HEK293 (cell line): ENCODE results near the gene LETM1.

Experiments used
- CTCF ChIA-PET: fragments of 350-600 bp; formaldehyde crosslinking; extraction: SDS; loops from one replicate; lab custom pipeline; 2021; ENCODE audit warnings: antibody characterized with exemption; lab: Yijun Ruan, JAX
- POLR2A ChIA-PET: fragments of 300-600 bp; formaldehyde crosslinking; extraction: SDS; loops from one replicate; lab custom pipeline; 2020; ENCODE audit warnings: antibody characterized with exemption, inconsistent platforms; lab: Yijun Ruan, JAX
- H3K27ac ChIP-seq: fragments of 200-500 bp; sonication (Bioruptor generic); 2 replicates; pipeline ENCODE4 v1.5.1; 2014; ENCODE audit warnings: low read depth, low read length, control low read depth, inconsistent platforms; ENCODE audit errors: extremely low read depth
- H3K36me3 ChIP-seq, 2 experiments: fragments of 200-500 bp in 1 of 2; sonication (Bioruptor generic) in 1 of 2; 1 replicate in 1 of 2; 2 replicates in 1 of 2; pipeline ENCODE4 v1.5.1; 2014 to 2017; ENCODE audit warnings: inconsistent platforms in 2 of 2, low read length in 2 of 2; ENCODE audit not compliant: control insufficient read depth in 2 of 2, insufficient read depth in 1 of 2
- H3K4me1 ChIP-seq: fragments of 200-500 bp; sonication (Bioruptor generic); 2 replicates; pipeline ENCODE4 v1.5.1; 2014; ENCODE audit warnings: mild to moderate bottlenecking, low read length, inconsistent platforms; ENCODE audit not compliant: control insufficient read depth, insufficient read depth
- H3K4me3 ChIP-seq: 2 replicates; pipeline ENCODE4 v1.5.1; 2011; ENCODE audit warnings: low read depth, mild to moderate bottlenecking, control low read depth, low read length, moderate library complexity
- H3K9me3 ChIP-seq: fragments of 200-500 bp; sonication (Bioruptor generic); 2 replicates; pipeline ENCODE4 v1.5.1; 2014; ENCODE audit warnings: low read depth, low read length, inconsistent platforms; ENCODE audit not compliant: control insufficient read depth, insufficient read depth
- CTCF ChIP-seq: fragments of 450-650 bp; formaldehyde crosslinking; IDR thresholded peaks from 2 replicates; pipeline ENCODE4 v1.5.1; 2016; ENCODE audit warnings: missing biosample characterization, missing genetic modification characterization
- ELK4 ChIP-seq: IDR thresholded peaks from 2 replicates; pipeline ENCODE4 v1.6.1; 2011; ENCODE audit warnings: mild to moderate bottlenecking, low read depth, low read length, borderline replicate concordance
- KLF10 ChIP-seq: fragments of 450-650 bp; IDR thresholded peaks from 2 replicates; pipeline ENCODE4 v1.5.1; 2018; ENCODE audit warnings: missing biosample characterization, mild to moderate bottlenecking, missing genetic modification characterization
- RBAK ChIP-seq: fragments of 450-650 bp; formaldehyde crosslinking; IDR thresholded peaks from 2 replicates; pipeline ENCODE4 v1.5.1; 2016; ENCODE audit warnings: missing biosample characterization, missing genetic modification characterization
- TSHZ1 ChIP-seq: fragments of 450-650 bp; formaldehyde crosslinking; IDR thresholded peaks from 2 replicates; pipeline ENCODE4 v1.5.1; 2016; ENCODE audit warnings: missing biosample characterization, missing genetic modification characterization, borderline replicate concordance
- YY2 ChIP-seq: fragments of 450-650 bp; formaldehyde crosslinking; IDR thresholded peaks from 2 replicates; pipeline ENCODE4 v1.5.1; 2016; ENCODE audit warnings: missing biosample characterization, missing genetic modification characterization
- ZBTB7A ChIP-seq: fragments of 450-650 bp; formaldehyde crosslinking; IDR thresholded peaks from 2 replicates; pipeline ENCODE4 v1.5.1; 2016; ENCODE audit warnings: low read depth, missing biosample characterization, missing genetic modification characterization
- ZFP69B ChIP-seq: fragments of 450-650 bp; formaldehyde crosslinking; IDR thresholded peaks from 2 replicates; pipeline ENCODE4 v1.5.1; 2016; ENCODE audit warnings: missing biosample characterization, missing genetic modification characterization
- ZNF114 ChIP-seq: fragments of 450-650 bp; formaldehyde crosslinking; IDR thresholded peaks from 2 replicates; pipeline ENCODE4 v1.5.0; 2017; ENCODE audit warnings: missing biosample characterization, missing genetic modification characterization
- ZNF148 ChIP-seq: fragments of 450-650 bp; formaldehyde crosslinking; IDR thresholded peaks from 2 replicates; pipeline ENCODE4 v1.5.0; 2017; ENCODE audit warnings: missing biosample characterization, missing genetic modification characterization, borderline replicate concordance
- ZNF157 ChIP-seq: fragments of 450-650 bp; formaldehyde crosslinking; IDR thresholded peaks from 2 replicates; pipeline ENCODE4 v1.5.1; 2016; ENCODE audit warnings: missing biosample characterization, missing genetic modification characterization
- ZNF2 ChIP-seq: fragments of 450-650 bp; formaldehyde crosslinking; IDR thresholded peaks from 2 replicates; pipeline ENCODE4 v1.5.1; 2016; ENCODE audit warnings: missing biosample characterization, missing genetic modification characterization
- ZNF423 ChIP-seq: fragments of 450-650 bp; formaldehyde crosslinking; IDR thresholded peaks from 2 replicates; pipeline ENCODE4 v1.5.1; 2016; ENCODE audit warnings: missing biosample characterization, missing genetic modification characterization
- ZNF501 ChIP-seq: fragments of 450-650 bp; formaldehyde crosslinking; IDR thresholded peaks from 2 replicates; pipeline ENCODE4 v1.5.1; 2016; ENCODE audit warnings: missing biosample characterization, missing genetic modification characterization
- ZNF555 ChIP-seq: fragments of 450-650 bp; formaldehyde crosslinking; conservative IDR thresholded peaks from 2 replicates; pipeline ENCODE4 v1.5.1; 2017; ENCODE audit warnings: missing biosample characterization, mild to moderate bottlenecking, missing genetic modification characterization, inconsistent platforms
- ZNF658 ChIP-seq: fragments of 450-650 bp; formaldehyde crosslinking; IDR thresholded peaks from 2 replicates; pipeline ENCODE4; 2016; ENCODE audit warnings: missing biosample characterization, missing genetic modification characterization
- ZNF776 ChIP-seq: fragments of 450-650 bp; formaldehyde crosslinking; IDR thresholded peaks from 2 replicates; pipeline ENCODE4 v1.5.0; 2017; ENCODE audit warnings: missing biosample characterization, missing genetic modification characterization, borderline replicate concordance
- ZNF777 ChIP-seq: fragments of 450-650 bp; formaldehyde crosslinking; IDR thresholded peaks from 2 replicates; pipeline ENCODE4 v1.5.1; 2017; ENCODE audit warnings: missing biosample characterization, missing genetic modification characterization, borderline replicate concordance
- ZSCAN30 ChIP-seq: fragments of 450-650 bp; IDR thresholded peaks from 2 replicates; pipeline ENCODE4 v1.5.1; 2018; ENCODE audit warnings: missing biosample characterization, mild to moderate bottlenecking, missing genetic modification characterization, moderate library complexity

Gene LETM1

GRCh38 chr4:1883583-1883982, 27.6 kb upstream of the LETM1 start:
- Histone ChIP-seq H3K27ac (no peak overlapping the region), H3K9me3 (no peaks in the 10 kb centered on the region), H3K4me3 (no peak overlapping the region), H3K4me1 (no peaks in the 10 kb centered on the region), H3K36me3 (no peaks in the 10 kb centered on the region)
- POLR2A ChIA-PET, result interaction anchor here (0.6 to 1.5 kb wide), 6 partner anchors 9 to 151 kb away, joined by 3 to 8 read pairs (median 4); partner anchors contain the start of genes NELFA and NSD2
- TF ChIP-seq YY2 (tag by site-specific recombination) (no peak), ZNF777 (tag by site-specific recombination) (no peak), ZNF501 (tag by site-specific recombination) (no peak)
- CTCF ChIA-PET, result interaction anchor here (0.7 to 1.3 kb wide), 3 partner anchors 15 to 73 kb away, joined by 3 to 4 read pairs (median 4); no protein-coding TSS in a partner anchor

- Histone ChIP-seq H3K4me3 (no peak overlapping the region), H3K27ac (no peak overlapping the region), H3K9me3 (no peaks in the 10 kb centered on the region), H3K36me3 (no peaks in the 10 kb centered on the region), H3K4me1 (no peaks in the 10 kb centered on the region)
- CTCF ChIA-PET, result interaction anchor here (1.2 to 1.3 kb wide), 2 partner anchors 16 to 17 kb away, joined by 4 read pairs; no protein-coding TSS in a partner anchor
- TF ChIP-seq ZNF658 (tag by site-specific recombination), result no peak
- TF ChIP-seq CTCF (tag by site-specific recombination), result no peak
- no peak for TF ChIP-seq ZNF555 (tag by site-specific recombination)
- no peak for TF ChIP-seq ZNF777 (tag by site-specific recombination)
- TF ChIP-seq RBAK (tag by site-specific recombination), result no peak
- POLR2A ChIA-PET, result interaction anchor here (0.7 to 1.5 kb wide), 3 partner anchors 12 to 152 kb away, joined by 3 to 8 read pairs (median 3); partner anchors contain the start of genes NELFA and NSD2
These were observed 26.9 kb upstream of the LETM1 start for GRCh38 chr4:1882850-1883271.

GRCh38 chr4:1880332-1880731, 24.4 kb upstream of the LETM1 start:
- ChIA-PET CTCF (interaction anchor here (0.7 to 2.2 kb wide), 2 partner anchors 11 to 19 kb away, joined by 4 to 9 read pairs; no protein-coding TSS in a partner anchor), POLR2A (no interaction called here)
- no peaks in the 10 kb centered on the region for H3K4me1 ChIP-seq
- no peak overlapping the region for H3K4me3 ChIP-seq
- H3K36me3 ChIP-seq, result no peaks in the 10 kb centered on the region; a peak in 1 of 3 replicates
- no peaks in the 10 kb centered on the region for H3K9me3 ChIP-seq
- TF ChIP-seq KLF10 (no peak), ZFP69B (tag by site-specific recombination) (no peak), ZNF776 (tag by site-specific recombination) (no peak), ZBTB7A (tag by site-specific recombination) (no peak), ZNF114 (tag by site-specific recombination) (no peak), ZNF148 (tag by site-specific recombination) (no peak), TSHZ1 (tag by site-specific recombination) (no peak), ZNF157 (tag by site-specific recombination) (no peak), ELK4 (no peak), ZNF2 (tag by site-specific recombination) (no peak), ZNF423 (no peak), ZNF658 (tag by site-specific recombination) (no peak), ZSCAN30 (no peak), ZNF777 (tag by site-specific recombination) (no peak), CTCF (tag by site-specific recombination) (no peak)
- TF ChIP-seq, all 188 proteins: peak for 0
- H3K27ac ChIP-seq, result no peak overlapping the region
